ENCODE results near the gene HDAC4. TPM values are rescaled to one million over a fixed set of nuclear protein-coding genes. Genes with fewer than 3 reads are reported as not detected.

The HDAC4 gene
- total and polyA plus RNA-seq, 9 of the 15 experiments (the other 6 are each of a cell fraction or from before 2014, with no cell fraction given), result 0.11 to 20.2 (median 4.0) TPM

DNA sequence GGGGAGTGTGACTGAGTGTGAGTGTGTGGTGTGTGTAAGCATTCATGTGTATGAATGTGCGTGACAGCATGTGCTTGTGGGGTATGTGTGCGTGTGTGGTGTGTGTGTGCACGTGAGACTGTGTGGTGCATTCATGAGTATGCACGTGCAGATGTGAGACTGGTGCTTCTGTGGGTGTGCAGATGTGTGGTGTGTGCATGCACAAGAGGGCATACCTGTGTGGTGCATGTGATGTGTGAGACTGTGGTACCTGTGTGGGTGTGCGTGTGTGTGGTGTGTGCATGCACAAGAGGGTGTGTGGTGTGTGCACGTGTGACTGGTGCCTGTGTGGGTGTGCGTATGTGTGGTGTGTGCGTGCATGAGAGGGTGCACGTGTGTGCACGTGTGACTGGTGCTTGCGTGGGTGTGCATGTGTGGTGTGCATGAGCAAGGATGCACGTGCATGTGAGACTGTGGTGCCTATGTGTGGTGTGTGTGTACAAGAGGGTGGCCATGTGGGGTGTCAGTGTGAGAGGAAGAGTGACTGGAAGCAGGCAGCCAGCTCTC, 339.6 kb downstream of the HDAC4 start (continued):
- no peak for TF ChIP-seq NFE2 (IDR thresholded peaks at IDR 0.05; ENCODE audit: low read depth)
- no peak for TF ChIP-seq RBFOX2 (IDR thresholded peaks at IDR 0.05; ENCODE audit: low read depth, low read length)
- no peak for TF ChIP-seq SRSF3 (IDR thresholded peaks at IDR 0.05; ENCODE audit: insufficient read depth, low read length)
- TF ChIP-seq FOS (IDR thresholded peaks at IDR 0.05; ENCODE audit: extremely low read depth, insufficient read length), result no peak
- no peak for TF ChIP-seq RNF2 (IDR thresholded peaks at IDR 0.05)
- no peak for TF ChIP-seq SREBF1 (IDR thresholded peaks at IDR 0.05; ENCODE audit: borderline replicate concordance, low read depth, low read length)
- no peak for TF ChIP-seq ZBTB2 (IDR thresholded peaks at IDR 0.05)
- no peak for TF ChIP-seq PHF8 (IDR thresholded peaks at IDR 0.05; ENCODE audit: borderline replicate concordance, low read length)
- TF ChIP-seq KHSRP (IDR thresholded peaks at IDR 0.05), result no peak
- no peak for TF ChIP-seq PCBP1 (IDR thresholded peaks at IDR 0.05; ENCODE audit: low read depth, low read length, poor library complexity, severe bottlenecking)
- TF ChIP-seq ERF (CRISPR knock-in tag; IDR thresholded peaks at IDR 0.05), result no peak
- no peak for TF ChIP-seq ZBED1 (IDR thresholded peaks at IDR 0.05)
- TF ChIP-seq RREB1 (CRISPR knock-in tag; IDR thresholded peaks at IDR 0.05), result no peak
